A549 (cell line): ENCODE data around the gene AFF2. TPM values are rescaled to one million over a fixed set of nuclear protein-coding genes. Genes with fewer than 3 reads are reported as not detected.

Source experiments
- ATAC-seq, 2 experiments: fragments of 200-7000 bp in 1 of 2; fragments of >200 bp in 1 of 2; cut with Nextera tagmentation in 1 of 2; cut with Tn5 transposase in 1 of 2; 3 replicates each; pipeline versions ENCODE4 v1.8.0 to v1.9.1; 2018 to 2020; ENCODE audit warnings: mild to moderate bottlenecking in 1 of 2, moderate library complexity in 1 of 2
- CTCF ChIA-PET: fragments of 300-600 bp; sonication (Branson Sonifier 250); formaldehyde crosslinking; extraction: SDS; loops from one replicate; lab custom pipeline; 2021; ENCODE audit warnings: antibody characterized with exemption, inconsistent platforms; lab: Yijun Ruan, JAX
- POLR2A ChIA-PET: fragments of 350-600 bp; formaldehyde crosslinking; extraction: SDS; loops from one replicate; lab custom pipeline; 2021; ENCODE audit warnings: antibody characterized with exemption, inconsistent platforms; lab: Yijun Ruan, JAX
- DNase-seq, 2 experiments: peaks; one replicate each; pipeline versions ENCODE4 v3.0.0 to v3.0.0-alpha.2; 2011 to 2016; ENCODE audit warnings: low read depth in 1 of 2, low spot score in 1 of 2
- FAIRE-seq: peaks from 2 replicates; lab custom pipeline; 2011; peaks lifted over from hg19 to GRCh38; lab: Jason Lieb, UNC
- H3K27ac ChIP-seq, 2 experiments: fragments of >200 bp; sonication (Bioruptor Twin); formaldehyde crosslinking; 3 replicates each; pipeline ENCODE4 v1.5.1; 2016 to 2017
- H3K4me1 ChIP-seq: fragments of >200 bp; sonication (Bioruptor Twin); formaldehyde crosslinking; 3 replicates; pipeline ENCODE4 v1.6.1; 2016
- H3K4me2 ChIP-seq: fragments of >200 bp; sonication (Bioruptor Twin); formaldehyde crosslinking; 3 replicates; pipeline ENCODE4 v1.6.1; 2016
- H3K4me3 ChIP-seq: fragments of >200 bp; sonication (Bioruptor Twin); formaldehyde crosslinking; 3 replicates; pipeline ENCODE4 v1.5.1; 2016
- H3K9me3 ChIP-seq: fragments of >200 bp; sonication (Bioruptor Twin); formaldehyde crosslinking; 3 replicates; pipeline ENCODE4 v1.6.1; 2016
- BHLHE40 ChIP-seq: IDR thresholded peaks from 2 replicates; pipeline ENCODE4 v1.6.1; 2012; ENCODE audit warnings: low read depth, low read length, inconsistent platforms
- CHD2 ChIP-seq: fragments of 150-350 bp; IDR thresholded peaks from 2 replicates; pipeline ENCODE4 v1.6.1; 2014; ENCODE audit warnings: low read length; ENCODE audit not compliant: partially characterized antibody
- CHD4 ChIP-seq: fragments of 200-600 bp; sonication (generic); IDR thresholded peaks from 2 replicates; pipeline ENCODE4 v1.6.1; 2016; ENCODE audit warnings: antibody characterized with exemption, mild to moderate bottlenecking, borderline replicate concordance
- EHF ChIP-seq: fragments of 250-450 bp; sonication (Bioruptor Pico); IDR thresholded peaks from 2 replicates; pipeline ENCODE4 v1.5.0; 2020; ENCODE audit warnings: mild to moderate bottlenecking
- ESRRA ChIP-seq: fragments of 150-350 bp; IDR thresholded peaks from 2 replicates; pipeline ENCODE4 v1.6.1; 2014; ENCODE audit warnings: mild to moderate bottlenecking, low read length, borderline replicate concordance
- FOXS1 ChIP-seq: fragments of 250-450 bp; sonication (Bioruptor Pico); IDR thresholded peaks from 2 replicates; pipeline ENCODE4 v1.5.0; 2020; ENCODE audit warnings: mild to moderate bottlenecking, moderate library complexity
- GATA3 ChIP-seq: IDR thresholded peaks from 2 replicates; pipeline ENCODE4 v1.6.1; 2012; ENCODE audit warnings: borderline replicate concordance
- HDAC2 ChIP-seq: fragments of 200-600 bp; sonication (generic); IDR thresholded peaks from 2 replicates; pipeline ENCODE4 v1.6.1; 2016
- HEYL ChIP-seq: fragments of 250-450 bp; sonication (Bioruptor Pico); IDR thresholded peaks from 2 replicates; pipeline ENCODE4 v1.8.0; 2021; ENCODE audit warnings: mild to moderate bottlenecking, moderate library complexity
- HOXA7 ChIP-seq: fragments of 250-450 bp; sonication (Bioruptor Pico); IDR thresholded peaks from 2 replicates; pipeline ENCODE4 v1.5.0; 2020; ENCODE audit warnings: mild to moderate bottlenecking, moderate library complexity
- HOXB13 ChIP-seq: fragments of 250-450 bp; sonication (Bioruptor Pico); IDR thresholded peaks from 2 replicates; pipeline ENCODE4 v1.5.0; 2020; ENCODE audit warnings: low read depth, mild to moderate bottlenecking, moderate library complexity
- KDM1A ChIP-seq: fragments of 200-600 bp; sonication (generic); IDR thresholded peaks from 2 replicates; pipeline ENCODE4 v1.6.1; 2016; ENCODE audit warnings: low read depth, mild to moderate bottlenecking
- MYC ChIP-seq: IDR thresholded peaks from 2 replicates; pipeline ENCODE4 v1.6.1; 2012; ENCODE audit warnings: mild to moderate bottlenecking, inconsistent platforms, low read length, improper control_type of control experiment, borderline replicate concordance
- NPAS2 ChIP-seq: fragments of 250-450 bp; sonication (Bioruptor Pico); IDR thresholded peaks from 2 replicates; pipeline ENCODE4 v1.8.0; 2022; ENCODE audit warnings: mild to moderate bottlenecking, moderate library complexity, borderline replicate concordance
- PHF8 ChIP-seq: fragments of 200-600 bp; sonication (generic); IDR thresholded peaks from 2 replicates; pipeline ENCODE4 v1.6.1; 2016; ENCODE audit warnings: low read depth, mild to moderate bottlenecking, antibody characterized with exemption, moderate library complexity, borderline replicate concordance
- RAD21 ChIP-seq, 2 experiments: fragments of >200 bp in 1 of 2; sonication (Bioruptor Twin) in 1 of 2; formaldehyde crosslinking in 1 of 2; IDR thresholded peaks in 1 of 2; conservative IDR thresholded peaks in 1 of 2; 2 replicates in 1 of 2; 3 replicates in 1 of 2; pipeline ENCODE4 v1.6.1; 2012 to 2018; ENCODE audit warnings: inconsistent platforms in 1 of 2
- RNF2 ChIP-seq: fragments of 200-600 bp; sonication (generic); IDR thresholded peaks from 2 replicates; pipeline ENCODE4 v1.6.1; 2016; ENCODE audit warnings: low read depth, mild to moderate bottlenecking, antibody characterized with exemption, moderate library complexity, borderline replicate concordance
- SMC3 ChIP-seq: fragments of >200 bp; sonication (Bioruptor Twin); formaldehyde crosslinking; IDR thresholded peaks from 3 replicates; pipeline ENCODE4 v1.6.1; 2018; ENCODE audit warnings: inconsistent platforms
- SREBF2 ChIP-seq: fragments of 450-650 bp; IDR thresholded peaks from 2 replicates; pipeline ENCODE4 v1.6.1; 2014; ENCODE audit warnings: mild to moderate bottlenecking, moderate library complexity
- ZC3H11A ChIP-seq: fragments of 450-650 bp; IDR thresholded peaks from 2 replicates; pipeline ENCODE4 v1.6.1; 2014; ENCODE audit warnings: antibody characterized with exemption, mild to moderate bottlenecking
- ZNF302 ChIP-seq: fragments of 250-450 bp; sonication (Bioruptor Pico); IDR thresholded peaks from 2 replicates; pipeline ENCODE4 v1.9.0; 2021; ENCODE audit warnings: inconsistent platforms, mild to moderate bottlenecking, moderate library complexity
- ZSCAN20 ChIP-seq: fragments of 250-450 bp; sonication (Bioruptor Pico); IDR thresholded peaks from 2 replicates; pipeline ENCODE4 v1.8.0; 2022; ENCODE audit warnings: mild to moderate bottlenecking, moderate library complexity
- WGBS: methylation state at CpG from one replicate; pipeline ENCODE4 v1.1.6; 2017; ENCODE audit errors: missing lambda C conversion rate; 5-methylcytosine and 5-hydroxymethylcytosine counted together
- polyA plus RNA-seq, 4 experiments: library from polyadenylated mRNA; depleted of rRNA in 3 of 4; stranded (reverse); fragments of >200 nt; fragmentation: RNase III in 1 of 4; extraction: RNeasy Plus Mini Kit Qiagen cat#74134 plus additional on column Dnase treatment in 1 of 4; gene quantifications; 2 replicates in 3 of 4; 3 replicates in 1 of 4; pipeline ENCODE4 v1.2.3, GENCODE V29; 2011 to 2017
- TF ChIP-seq, protein P1 (sequence below): IDR thresholded peaks from 2 replicates; pipeline ENCODE4 v1.6.1; 2012
- TF ChIP-seq, protein P2 (sequence below): fragments of 250-450 bp; sonication (Bioruptor Pico); IDR thresholded peaks from 2 replicates; pipeline ENCODE4 v1.5.0; 2020; ENCODE audit warnings: low read depth, mild to moderate bottlenecking, moderate library complexity

Gene AFF2
- polyA plus RNA-seq, 2 of the 4 experiments (the other 2 are of a cell fraction): 0.04 TPM; not detected in 1

DNA sequence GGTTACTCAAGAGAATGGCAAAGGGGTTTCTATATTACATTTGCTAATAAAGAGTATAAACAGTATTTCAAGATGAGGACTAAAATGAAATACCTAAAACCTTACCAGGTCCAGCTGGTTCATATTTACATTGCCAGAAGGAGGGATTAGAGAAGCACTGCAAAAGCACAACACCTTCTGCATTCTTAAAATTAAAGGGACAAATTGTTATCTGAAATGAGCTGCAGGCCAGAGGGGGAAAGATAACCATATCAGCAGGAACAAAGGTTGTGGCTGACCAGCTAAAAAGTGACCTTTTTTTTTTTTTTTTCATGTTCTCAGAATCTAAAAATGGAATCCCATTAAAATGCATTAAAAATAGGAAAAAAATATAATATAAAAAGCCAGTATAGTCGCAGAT lies 39.7 kb downstream of the AFF2 start:
- CTCF ChIA-PET: interaction anchor here (0.7 to 1.8 kb wide), 2 partner anchors 9 to 792 kb away, joined by 4 to 6 read pairs; no protein-coding TSS in a partner anchor

DNA sequence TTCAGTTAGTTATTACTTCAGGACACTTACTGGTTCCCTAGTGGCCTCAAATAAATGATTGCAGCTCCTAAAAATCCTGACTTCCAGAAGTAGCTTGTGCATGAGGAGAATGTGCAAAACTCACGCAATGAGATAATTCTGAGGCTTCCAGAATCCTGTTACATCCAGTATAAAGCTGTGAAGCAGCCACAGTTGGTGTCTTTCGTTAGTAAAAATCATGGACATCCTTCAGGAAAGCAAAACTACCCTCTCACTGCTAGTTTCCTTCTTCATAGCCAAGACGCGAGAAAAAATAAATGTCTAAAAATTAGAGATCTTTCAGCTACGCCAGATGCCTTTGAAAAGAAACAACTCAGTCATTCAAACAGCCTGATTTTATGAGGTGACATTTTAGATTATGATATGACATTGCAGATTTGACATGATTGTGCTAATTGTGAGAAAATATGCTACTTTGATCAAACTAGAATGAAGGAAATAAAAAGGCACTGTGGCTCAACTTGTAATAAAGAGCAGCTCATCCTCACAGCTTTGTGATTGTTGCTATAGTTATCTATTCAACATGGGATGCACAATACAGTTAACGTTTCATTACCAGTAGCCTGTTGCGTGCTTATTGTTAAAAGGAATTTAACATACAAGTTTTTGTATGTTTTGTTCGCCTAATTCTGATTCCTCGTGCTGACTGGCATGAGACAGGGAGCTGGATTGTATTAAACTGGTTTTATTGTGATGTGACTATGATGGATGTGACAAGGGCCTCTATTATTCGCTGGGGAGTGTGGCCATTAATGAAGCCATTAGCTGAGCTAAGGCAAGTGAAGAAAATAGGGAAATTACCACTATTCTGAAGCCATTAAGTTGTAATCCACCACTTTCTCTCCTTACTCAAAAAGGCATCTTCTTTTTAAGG lies 40.5 kb downstream of the AFF2 start:
- Histone ChIP-seq H3K27ac (no peak overlapping the region), H3K4me1 (no peaks in the 10 kb centered on the region), H3K9me3 (no peaks in the 10 kb centered on the region), H3K4me2 (no peak overlapping the region), H3K4me3 (no peak overlapping the region)
- FAIRE-seq (no peak), ATAC-seq (no peak), DNase-seq (no peak)
- ChIA-PET POLR2A (no interaction called here), CTCF (interaction anchor here (1.8 kb wide), 1 partner anchor 10 kb away, joined by 6 read pairs; no protein-coding TSS in a partner anchor)
- TF ChIP-seq ZSCAN20 (CRISPR knock-in tag) (no peak), GATA3 (no peak), ZC3H11A (no peak), KDM1A (no peak), ZNF302 (no peak), SREBF2 (no peak), HEYL (CRISPR knock-in tag) (no peak), BHLHE40 (no peak), HDAC2 (no peak)
- WGBS: 19% methylated on average over 10 of the region's 10 CpGs

More for the DNA sequence above, 39.7 kb downstream of the AFF2 start:
- H3K9me3 ChIP-seq: no peaks in the 10 kb centered on the region
- H3K4me2 ChIP-seq: no peak overlapping the region
- FAIRE-seq: no peak
- 7% methylated on average over 1 of the region's 1 CpG for WGBS
- H3K4me3 ChIP-seq: no peak overlapping the region
- no peak for TF ChIP-seq HEYL (CRISPR knock-in tag)
- no peak for TF ChIP-seq HOXB13 (CRISPR knock-in tag)
- TF ChIP-seq RAD21 (conservative IDR thresholded peaks at IDR 0.05 in 1 of 2, IDR thresholded peaks at IDR 0.05 in 1 of 2): no peak
- no peak for TF ChIP-seq HOXA7 (CRISPR knock-in tag)
- TF ChIP-seq SREBF2: no peak
- no peak for TF ChIP-seq PHF8
- TF ChIP-seq MYC: no peak
- TF ChIP-seq, protein P1, sequence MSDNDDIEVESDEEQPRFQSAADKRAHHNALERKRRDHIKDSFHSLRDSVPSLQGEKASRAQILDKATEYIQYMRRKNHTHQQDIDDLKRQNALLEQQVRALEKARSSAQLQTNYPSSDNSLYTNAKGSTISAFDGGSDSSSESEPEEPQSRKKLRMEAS: no peak
- no peak for TF ChIP-seq SMC3
- no peak for TF ChIP-seq EHF (CRISPR knock-in tag)
- TF ChIP-seq, all 56 proteins: peak for 0
- Histone ChIP-seq H3K27ac (no peak overlapping the region), H3K4me1 (no peaks in the 10 kb centered on the region)
- ATAC-seq: no peak
- POLR2A ChIA-PET: no interaction called here
- DNase-seq: no peak

GRCh38 chrX:148541584-148541940 lies 41.1 kb downstream of the AFF2 start:
- POLR2A ChIA-PET: no interaction called here
- DNase-seq: no peak

More at GRCh38 chrX:148541584-148541940, 41.1 kb downstream of the AFF2 start:
- CTCF ChIA-PET: interaction anchor here (1.8 kb wide), 1 partner anchor 11 kb away, joined by 6 read pairs; no protein-coding TSS in a partner anchor
- Histone ChIP-seq H3K4me2 (no peak overlapping the region), H3K4me1 (no peaks in the 10 kb centered on the region)
- TF ChIP-seq KDM1A: no peak
- no peak for TF ChIP-seq FOXS1 (CRISPR knock-in tag)
- TF ChIP-seq PHF8: no peak
- TF ChIP-seq MYC: no peak
- TF ChIP-seq SREBF2: no peak
- TF ChIP-seq HOXA7 (CRISPR knock-in tag): no peak
- no peak for TF ChIP-seq HDAC2
- no peak for TF ChIP-seq CHD2
- TF ChIP-seq, protein P1: no peak
- TF ChIP-seq SMC3: no peak
- TF ChIP-seq RNF2: no peak
- TF ChIP-seq CHD4: no peak
- no peak for TF ChIP-seq RAD21 (conservative IDR thresholded peaks at IDR 0.05 in 1 of 2, IDR thresholded peaks at IDR 0.05 in 1 of 2)
- TF ChIP-seq NPAS2 (CRISPR knock-in tag): no peak
- TF ChIP-seq, protein P2, sequence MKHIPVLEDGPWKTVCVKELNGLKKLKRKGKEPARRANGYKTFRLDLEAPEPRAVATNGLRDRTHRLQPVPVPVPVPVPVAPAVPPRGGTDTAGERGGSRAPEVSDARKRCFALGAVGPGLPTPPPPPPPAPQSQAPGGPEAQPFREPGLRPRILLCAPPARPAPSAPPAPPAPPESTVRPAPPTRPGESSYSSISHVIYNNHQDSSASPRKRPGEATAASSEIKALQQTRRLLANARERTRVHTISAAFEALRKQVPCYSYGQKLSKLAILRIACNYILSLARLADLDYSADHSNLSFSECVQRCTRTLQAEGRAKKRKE: no peak
- no peak for TF ChIP-seq ESRRA
- TF ChIP-seq ZC3H11A: no peak
- TF ChIP-seq, all 56 proteins: peak for 0
- Histone ChIP-seq H3K4me3 (no peak overlapping the region), H3K9me3 (no peaks in the 10 kb centered on the region), H3K27ac (no peak overlapping the region)
- ATAC-seq: no peak
- FAIRE-seq: no peak
